Astrocyte (in vitro differentiated cells and primary cell): ENCODE results near the gene DNAJB2. TPM values are rescaled to one million over a fixed set of nuclear protein-coding genes. Genes with fewer than 3 reads are reported as not detected.

Source experiments
- DNase-seq: peaks from one replicate; pipeline ENCODE4 v3.0.0-alpha.2; 2010; ENCODE audit warnings: low read depth
- FAIRE-seq: peaks from 2 replicates; lab custom pipeline; 2011; peaks lifted over from hg19 to GRCh38; lab: Jason Lieb, UNC
- H2AFZ ChIP-seq: 2 replicates; pipeline ENCODE4 v1.6.0; 2012; ENCODE audit warnings: low read depth, low read length, inconsistent platforms
- H3K27ac ChIP-seq: 2 replicates; pipeline ENCODE4 v1.5.1; 2011; ENCODE audit warnings: low read depth, low read length, inconsistent platforms
- H3K27me3 ChIP-seq: 2 replicates; pipeline ENCODE4 v1.6.0; 2011; ENCODE audit warnings: low read length, inconsistent platforms; ENCODE audit not compliant: insufficient read depth
- H3K36me3 ChIP-seq: 2 replicates; pipeline ENCODE4 v1.5.1; 2011; ENCODE audit warnings: low read length, inconsistent platforms; ENCODE audit not compliant: insufficient read depth
- H3K4me1 ChIP-seq: 2 replicates; pipeline ENCODE4 v1.5.1; 2011; ENCODE audit warnings: low read length, inconsistent platforms; ENCODE audit not compliant: insufficient read depth
- H3K4me2 ChIP-seq: 2 replicates; pipeline ENCODE4 v1.6.0; 2012; ENCODE audit warnings: low read length, inconsistent platforms
- H3K4me3 ChIP-seq: 2 replicates; pipeline ENCODE4 v1.5.1; 2011; ENCODE audit warnings: low read depth, mild to moderate bottlenecking, low read length, inconsistent platforms; ENCODE audit not compliant: insufficient read depth
- H3K79me2 ChIP-seq: 2 replicates; pipeline ENCODE4 v1.6.0; 2012; ENCODE audit warnings: mild to moderate bottlenecking, low read length, inconsistent platforms; ENCODE audit not compliant: insufficient read depth
- H3K9ac ChIP-seq: 2 replicates; pipeline ENCODE4 v1.6.0; 2012; ENCODE audit warnings: mild to moderate bottlenecking, low read length, inconsistent platforms
- H3K9me3 ChIP-seq: 2 replicates; pipeline ENCODE4 v1.5.1; 2012; ENCODE audit warnings: low read depth, mild to moderate bottlenecking, low read length, inconsistent platforms; ENCODE audit not compliant: insufficient read depth
- H4K20me1 ChIP-seq: 2 replicates; pipeline ENCODE4 v1.6.0; 2012; ENCODE audit warnings: low read length, inconsistent platforms; ENCODE audit not compliant: insufficient read depth
- H3K27ac Mint-ChIP-seq: one replicate; pipeline ENCODE4 v1.8.0; 2021; ENCODE audit warnings: mild to moderate bottlenecking, mixed read lengths; ENCODE audit not compliant: unreplicated experiment
- H3K27me3 Mint-ChIP-seq: one replicate; pipeline ENCODE4 v1.8.0; 2021; ENCODE audit warnings: low read depth, mixed read lengths; ENCODE audit not compliant: unreplicated experiment
- H3K36me3 Mint-ChIP-seq: one replicate; pipeline ENCODE4 v1.8.0; 2021; ENCODE audit warnings: low read depth, mixed read lengths; ENCODE audit not compliant: unreplicated experiment
- H3K4me1 Mint-ChIP-seq: one replicate; pipeline ENCODE4 v1.8.0; 2021; ENCODE audit warnings: low read depth, mixed read lengths; ENCODE audit not compliant: unreplicated experiment
- H3K4me3 Mint-ChIP-seq: one replicate; pipeline ENCODE4 v1.8.0; 2021; ENCODE audit warnings: mild to moderate bottlenecking, moderate library complexity, mixed read lengths; ENCODE audit not compliant: unreplicated experiment
- H3K9me3 Mint-ChIP-seq: one replicate; pipeline ENCODE4 v1.8.0; 2021; ENCODE audit warnings: mild to moderate bottlenecking, mixed read lengths; ENCODE audit not compliant: unreplicated experiment
- EZH2 ChIP-seq: IDR thresholded peaks from 2 replicates; pipeline ENCODE4 v1.6.1; 2012; ENCODE audit warnings: mild to moderate bottlenecking, low read length, inconsistent platforms; ENCODE audit not compliant: insufficient read depth
- total RNA-seq: library from RNA; stranded (reverse); gene quantifications from 2 replicates; pipeline ENCODE4 v1.2.1, GENCODE V29; 2021
- TF ChIP-seq, protein P1 (sequence below): IDR thresholded peaks from 2 replicates; pipeline ENCODE4 v1.5.1; 2011; ENCODE audit warnings: low read depth, mild to moderate bottlenecking, inconsistent platforms, low read length, moderate library complexity; ENCODE audit not compliant: insufficient read depth

Gene DNAJB2
- total RNA-seq, 1 donor from 2014 or later = 53.9 TPM

- no peak overlapping the region for H3K4me3 Mint-ChIP-seq
- Histone ChIP-seq H3K4me2 (peak overlapping the region; percentile 64), H3K9ac (no peak overlapping the region), H3K4me1 (peaks cover 21% of the 10 kb centered on the region), H3K79me2 (no peaks in the 10 kb centered on the region), H3K27me3 (no peaks in the 10 kb centered on the region), H3K4me3 (no peak overlapping the region), H3K9me3 (no peaks in the 10 kb centered on the region), H4K20me1 (no peaks in the 10 kb centered on the region), H3K27ac (peak overlapping the region; percentile 17), H2AFZ (no peak overlapping the region), H3K36me3 (peaks cover 2% of the 10 kb centered on the region)
- no peak for FAIRE-seq
- no peaks in the 10 kb centered on the region for H3K9me3 Mint-ChIP-seq
- TF ChIP-seq, protein P1, sequence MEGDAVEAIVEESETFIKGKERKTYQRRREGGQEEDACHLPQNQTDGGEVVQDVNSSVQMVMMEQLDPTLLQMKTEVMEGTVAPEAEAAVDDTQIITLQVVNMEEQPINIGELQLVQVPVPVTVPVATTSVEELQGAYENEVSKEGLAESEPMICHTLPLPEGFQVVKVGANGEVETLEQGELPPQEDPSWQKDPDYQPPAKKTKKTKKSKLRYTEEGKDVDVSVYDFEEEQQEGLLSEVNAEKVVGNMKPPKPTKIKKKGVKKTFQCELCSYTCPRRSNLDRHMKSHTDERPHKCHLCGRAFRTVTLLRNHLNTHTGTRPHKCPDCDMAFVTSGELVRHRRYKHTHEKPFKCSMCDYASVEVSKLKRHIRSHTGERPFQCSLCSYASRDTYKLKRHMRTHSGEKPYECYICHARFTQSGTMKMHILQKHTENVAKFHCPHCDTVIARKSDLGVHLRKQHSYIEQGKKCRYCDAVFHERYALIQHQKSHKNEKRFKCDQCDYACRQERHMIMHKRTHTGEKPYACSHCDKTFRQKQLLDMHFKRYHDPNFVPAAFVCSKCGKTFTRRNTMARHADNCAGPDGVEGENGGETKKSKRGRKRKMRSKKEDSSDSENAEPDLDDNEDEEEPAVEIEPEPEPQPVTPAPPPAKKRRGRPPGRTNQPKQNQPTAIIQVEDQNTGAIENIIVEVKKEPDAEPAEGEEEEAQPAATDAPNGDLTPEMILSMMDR = no peak
- TF ChIP-seq EZH2 = no peak
- no peak for DNase-seq
- peaks cover 13% of the 10 kb centered on the region for H3K36me3 Mint-ChIP-seq
- H3K4me1 Mint-ChIP-seq = peaks cover 15% of the 10 kb centered on the region
- peaks cover 2% of the 10 kb centered on the region for H3K27me3 Mint-ChIP-seq
- H3K27ac Mint-ChIP-seq = no peak overlapping the region
Observed at GRCh38 chr2:219289195-219289536, 10.0 kb downstream of the DNAJB2 start.

DNA sequence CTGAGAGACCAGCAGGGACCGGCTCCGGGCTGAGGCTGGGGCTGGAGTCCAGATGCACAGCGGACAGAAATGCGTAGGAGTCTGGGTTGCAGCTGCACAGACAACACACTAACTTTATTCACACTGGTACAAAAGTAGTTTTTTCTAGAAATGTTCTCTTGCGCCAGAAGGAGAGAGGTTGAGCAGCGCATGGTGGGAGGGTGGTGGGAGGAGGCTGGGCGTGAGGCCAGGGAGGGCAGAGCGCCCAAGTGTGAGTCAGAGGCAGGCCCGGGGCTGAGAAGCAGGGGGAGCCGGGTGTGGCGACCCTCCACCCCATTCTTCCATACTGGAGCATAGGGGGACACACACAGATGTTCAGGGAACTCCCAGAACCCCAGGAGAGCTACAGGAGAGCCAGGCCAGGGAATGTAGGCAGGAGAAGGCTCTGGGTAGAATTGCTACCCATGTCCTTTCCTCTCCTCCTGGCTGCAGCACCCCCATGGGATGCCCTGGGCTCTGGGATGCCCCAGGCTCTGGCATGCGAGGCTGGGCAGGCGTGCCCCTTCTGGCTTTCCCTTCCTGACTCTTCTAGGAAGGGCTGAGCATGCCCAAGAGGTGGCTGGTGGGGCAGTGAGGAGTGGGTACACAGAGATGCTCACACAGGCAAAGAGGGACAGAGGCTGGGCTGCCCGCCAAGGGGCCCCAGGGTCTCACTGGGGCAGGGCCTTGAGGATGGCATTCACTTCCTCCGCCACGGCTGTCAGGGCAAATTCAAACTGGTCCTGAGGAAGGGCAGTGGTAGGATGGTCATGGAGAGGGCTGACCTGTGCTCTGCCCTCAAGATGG, 10.6 kb downstream of the DNAJB2 start:
- Histone ChIP-seq H3K27ac (peak overlapping the region; percentile 17), H3K4me2 (peak overlapping the region; percentile 64), H3K27me3 (no peaks in the 10 kb centered on the region), H3K79me2 (no peaks in the 10 kb centered on the region), H2AFZ (peak overlapping the region; percentile 29), H3K36me3 (peaks cover 2% of the 10 kb centered on the region), H3K9me3 (no peaks in the 10 kb centered on the region), H3K4me3 (no peak overlapping the region), H3K9ac (no peak overlapping the region), H4K20me1 (no peaks in the 10 kb centered on the region), H3K4me1 (peaks cover 25% of the 10 kb centered on the region)
- no peak for TF ChIP-seq EZH2
- TF ChIP-seq, protein P1 = no peak
- H3K9me3 Mint-ChIP-seq = no peaks in the 10 kb centered on the region
- DNase-seq (peak; percentile 91), FAIRE-seq (no peak)
- peaks cover 15% of the 10 kb centered on the region for H3K4me1 Mint-ChIP-seq
- peaks cover 2% of the 10 kb centered on the region for H3K27me3 Mint-ChIP-seq
- no peak overlapping the region for H3K27ac Mint-ChIP-seq
- H3K36me3 Mint-ChIP-seq = peaks cover 13% of the 10 kb centered on the region
- no peak overlapping the region for H3K4me3 Mint-ChIP-seq
